Stimulated activated CD4-positive, alpha-beta T cell treated with anti-CD3 and anti-CD28 coated beads, Interleukin-1b, Interleukin-23, amount 100 ng/mL, for 1 hour (primary cell): ENCODE results near the gene SETD2.
"Not testable (repeated sequence)": the region's sequence is repeated elsewhere in the genome, so short reads cannot be mapped to it uniquely, and the experiment has no call there.

Experiments
- DNase-seq, 2 donors: peaks; one replicate each; pipeline ENCODE4 v3.0.0-alpha.2; 2020; ENCODE audit warnings: low read depth in 2 of 2

Gene SETD2

DNA sequence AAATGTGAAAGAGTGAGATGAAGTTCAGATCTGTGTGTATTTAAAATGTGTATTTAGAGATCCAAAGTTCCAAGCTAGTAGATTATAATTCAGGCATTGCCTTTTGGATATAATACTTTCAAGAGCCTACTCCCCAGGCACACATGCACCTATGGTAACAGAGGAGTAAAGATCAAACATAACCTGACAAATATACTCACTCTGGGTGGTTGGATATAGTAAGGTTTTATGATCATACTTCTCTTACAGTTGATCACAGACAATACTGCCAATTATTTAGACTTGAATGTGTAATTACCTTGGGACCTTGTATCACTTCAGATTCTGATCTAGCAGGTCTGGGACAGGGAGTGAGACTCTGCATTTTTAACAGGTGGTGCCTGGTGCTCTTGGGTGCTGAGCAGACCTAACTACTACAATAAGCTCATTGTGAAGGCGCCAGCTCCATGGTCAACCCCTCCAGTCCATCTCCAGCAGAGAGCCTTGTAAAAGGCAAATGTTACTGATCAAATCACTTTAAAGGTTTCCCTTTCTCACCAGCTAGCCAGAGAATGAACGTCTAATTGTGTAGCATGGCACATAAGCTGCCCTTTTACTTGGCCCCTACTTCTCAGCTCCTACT lies 128.9 kb downstream of the SETD2 start:
- no peak for DNase-seq

DNA sequence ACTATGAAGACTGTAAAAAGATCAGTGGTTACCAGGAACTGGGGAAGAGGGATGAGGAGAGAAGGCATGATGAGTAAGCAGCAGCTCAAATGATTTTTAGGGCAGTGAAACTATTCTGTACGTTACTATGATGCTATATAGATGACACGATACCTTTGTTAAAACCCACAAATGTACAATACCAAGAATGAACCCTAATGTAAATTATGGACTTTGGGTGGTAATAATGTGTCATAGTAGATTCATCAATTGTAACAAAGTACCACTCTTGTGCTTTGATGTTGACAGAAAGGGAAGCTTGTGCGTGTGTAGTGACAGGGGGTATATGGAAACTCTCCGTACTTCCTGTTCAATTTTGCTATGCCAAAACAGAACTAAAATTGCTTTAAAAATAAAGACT lies 132.9 kb downstream of the SETD2 start:
- not testable (repeated sequence) for DNase-seq

DNA sequence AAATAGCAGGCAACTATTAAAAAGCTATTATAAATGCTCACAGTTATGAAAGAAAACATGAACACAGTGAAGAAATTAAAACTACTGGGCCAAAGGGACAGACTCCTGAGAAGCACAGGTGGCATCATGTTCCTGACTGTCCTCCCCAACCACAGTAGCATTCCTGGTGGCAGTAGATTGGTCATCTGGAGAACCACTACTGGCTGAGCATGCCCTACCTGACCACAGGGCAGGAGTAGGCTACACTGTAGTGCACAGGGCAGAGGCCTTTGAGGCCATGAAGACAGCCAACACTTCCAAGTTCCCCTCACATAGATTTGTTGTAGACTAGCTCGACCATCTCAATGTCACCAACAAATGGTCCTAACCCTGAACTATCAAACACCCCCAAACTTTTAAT lies 135.2 kb downstream of the SETD2 start:
- DNase-seq: no peak

DNA sequence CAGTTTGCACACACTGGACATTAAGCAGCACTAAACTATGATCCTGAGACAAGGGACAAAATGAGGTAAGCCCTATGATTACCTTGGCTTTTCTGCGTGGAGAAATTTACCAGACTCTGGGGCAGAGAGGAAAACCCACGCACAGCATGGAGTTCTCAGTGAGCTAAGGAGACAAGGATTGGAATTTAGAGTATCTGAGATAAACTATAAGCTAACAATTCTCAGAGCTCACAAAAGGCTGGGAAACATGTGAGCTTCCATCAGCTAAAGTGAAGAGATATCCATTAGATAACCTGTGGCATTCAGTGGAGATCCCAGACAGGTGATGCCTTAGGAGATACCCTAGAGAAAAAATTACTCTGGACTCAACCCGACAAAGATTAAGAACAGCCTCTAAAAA lies 135.8 kb downstream of the SETD2 start:
- no peak for DNase-seq

- DNase-seq: not testable (repeated sequence)
Measured at GRCh38 chr3:47026432-47026831, 137.5 kb downstream of the SETD2 start.

- DNase-seq: no peak
Measured at GRCh38 chr3:47024932-47025331, 139.0 kb downstream of the SETD2 start.

- no peak for DNase-seq
Measured at GRCh38 chr3:47022641-47023071, 141.3 kb downstream of the SETD2 start.

DNA sequence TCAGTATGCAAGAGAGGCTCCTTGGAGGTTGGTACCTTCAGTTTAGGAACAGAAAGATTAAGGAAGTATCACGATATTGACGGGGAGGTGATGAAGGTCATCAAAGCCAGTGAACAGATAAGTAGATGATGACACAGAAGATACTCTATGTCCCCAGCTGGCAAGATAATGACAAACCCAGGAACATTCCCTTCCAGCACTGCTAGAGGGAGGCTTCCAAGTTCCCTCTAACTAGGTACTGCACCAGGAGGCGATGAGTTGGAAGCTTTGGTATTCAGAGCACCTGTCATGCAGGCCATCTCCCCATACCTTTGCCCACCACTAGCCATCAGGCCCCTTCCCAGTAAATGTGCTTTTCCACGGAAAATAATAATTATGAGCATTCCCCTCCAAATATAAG lies 143.6 kb downstream of the SETD2 start:
- DNase-seq: no peak

GRCh38 chr3:47019201-47019600 lies 144.7 kb downstream of the SETD2 start:
- DNase-seq: no peak

DNA sequence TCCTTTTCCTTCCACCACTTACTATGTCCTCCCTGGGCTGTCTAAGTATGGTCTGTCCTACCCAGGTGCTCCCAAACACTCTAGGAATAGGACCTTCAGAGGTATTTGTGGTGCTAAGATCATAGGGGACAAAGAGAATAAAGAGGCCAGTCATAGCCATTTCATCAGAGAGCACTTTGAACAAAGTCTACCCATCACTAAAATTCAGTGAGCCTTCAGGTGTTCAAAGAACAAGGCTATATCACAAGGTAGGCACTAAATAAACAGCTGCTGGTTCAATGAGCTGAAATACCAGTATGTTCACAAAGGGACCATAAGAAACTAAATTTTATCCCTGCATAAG lies 145.7 kb downstream of the SETD2 start:
- no peak for DNase-seq

GRCh38 chr3:47017504-47018268 lies 146.2 kb downstream of the SETD2 start:
- no peak for DNase-seq

DNA sequence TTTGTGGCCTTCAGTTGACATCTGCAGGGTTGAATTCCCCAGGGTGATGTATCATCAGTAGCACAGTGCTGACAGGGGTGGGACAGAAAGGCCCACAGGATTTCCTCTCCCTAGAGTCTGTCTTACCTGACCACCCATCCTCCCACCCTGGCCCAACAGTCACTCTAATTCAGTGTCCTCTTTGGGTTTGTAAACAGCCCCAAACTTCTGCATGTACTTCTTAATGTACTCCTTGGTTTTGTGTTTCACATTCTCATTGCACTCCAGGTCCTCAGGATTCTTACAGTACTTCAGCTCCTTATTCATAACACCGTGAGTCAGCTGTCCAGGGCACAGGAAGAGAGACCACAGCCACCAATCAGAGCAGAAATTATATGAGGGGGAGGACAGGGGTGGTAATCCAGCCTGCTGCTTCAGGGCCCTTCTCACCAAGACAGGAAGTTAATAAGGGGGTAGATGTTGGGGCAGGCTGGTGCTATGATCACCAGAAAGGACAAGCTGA lies 146.9 kb downstream of the SETD2 start:
- DNase-seq: no peak

- DNase-seq: no peak
Measured at GRCh38 chr3:47016086-47016933, 147.6 kb downstream of the SETD2 start.

DNA sequence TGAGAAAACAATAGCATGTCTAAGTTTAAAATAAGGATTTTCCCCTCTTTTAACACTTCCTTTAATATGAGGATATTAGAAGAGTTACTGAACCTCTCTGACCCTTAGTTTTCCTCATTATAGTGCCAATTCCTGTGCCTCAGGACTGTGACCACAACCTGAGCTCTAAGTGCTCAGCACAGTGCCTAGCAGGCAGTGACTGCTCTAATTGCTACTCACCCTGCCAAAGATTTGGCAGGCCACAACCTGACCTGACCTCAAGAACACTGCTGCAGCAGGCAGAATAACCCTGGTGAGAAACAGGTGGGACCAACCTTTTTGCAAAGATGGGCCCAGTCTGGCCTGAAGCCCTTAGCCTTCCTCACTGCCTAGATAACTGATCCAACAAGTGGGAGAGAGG lies 148.8 kb downstream of the SETD2 start:
- no peak for DNase-seq

DNA sequence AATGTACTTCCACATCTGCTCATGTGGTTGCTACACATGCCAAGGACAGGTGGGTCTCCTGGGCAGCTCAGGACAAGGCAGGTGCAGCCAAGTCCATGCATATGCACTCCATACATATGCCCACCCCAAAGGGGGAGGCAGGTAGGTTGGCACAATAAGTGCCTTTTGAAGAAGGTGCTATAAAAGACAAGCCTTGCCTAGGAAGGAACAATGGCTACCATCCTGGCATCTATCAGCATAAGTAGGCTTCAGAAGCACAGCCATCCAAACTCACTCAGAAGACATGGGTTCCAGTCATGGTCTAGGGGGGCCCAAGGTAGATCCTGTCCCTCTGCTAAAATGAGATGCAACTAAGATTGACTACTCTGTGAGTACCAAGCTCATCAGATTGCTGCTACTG lies 149.9 kb downstream of the SETD2 start:
- no peak for DNase-seq

DNA sequence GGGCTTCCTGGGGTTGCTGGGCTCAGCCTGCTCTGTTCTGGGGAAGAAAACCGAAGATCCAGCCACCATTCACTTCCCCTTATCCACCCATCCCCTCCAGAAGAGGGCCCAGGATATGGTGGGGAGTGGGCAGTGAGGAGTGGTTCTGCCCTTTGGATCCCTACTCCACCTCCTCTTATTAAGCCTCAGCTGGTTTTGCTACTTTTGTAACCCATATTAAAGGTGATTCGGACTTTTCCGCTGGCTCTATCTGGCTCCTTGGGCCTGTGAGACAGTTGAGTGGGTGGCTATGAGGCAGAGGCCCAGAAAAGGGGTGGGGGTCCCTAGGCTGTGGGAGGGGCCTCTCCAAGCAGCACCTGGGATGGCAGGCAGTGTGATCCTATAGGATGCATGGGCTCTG lies 150.7 kb downstream of the SETD2 start:
- DNase-seq: no peak

- DNase-seq: no peak
Measured at GRCh38 chr3:47012342-47013230, 151.3 kb downstream of the SETD2 start.

- no peak for DNase-seq
Measured at GRCh38 chr3:47011371-47011770, 152.5 kb downstream of the SETD2 start.

GRCh38 chr3:47010910-47011309 lies 153.0 kb downstream of the SETD2 start:
- DNase-seq: no peak

- no peak for DNase-seq
Measured at GRCh38 chr3:47010111-47010712, 153.7 kb downstream of the SETD2 start.
